Tibial artery (tissue), 4 donors: ENCODE results near the gene CHTOP.
A peak's percentile ranks its signal among the peaks of the same experiment; 100 is the strongest.
"Not testable (repeated sequence)": the region's sequence is repeated elsewhere in the genome, so short reads cannot be mapped to it uniquely, and the experiment has no call there.

ENCODE experiments used
- DNase-seq, 2 donors: peaks; one replicate each; pipeline ENCODE4 v3.0.0-alpha.2; 2019
- H3K27ac ChIP-seq, 2 donors: fragments of 200-600 bp; sonication (generic) in 1 of 2; 1 replicate in 1 of 2; 2 replicates in 1 of 2; pipeline ENCODE4 v1.5.1; 2018 to 2019; ENCODE audit warnings: mild to moderate bottlenecking in 1 of 2
- H3K27me3 ChIP-seq, 2 donors: fragments of 200-600 bp; sonication (generic) in 1 of 2; one replicate each; pipeline versions ENCODE4 v1.5.1 to v1.6.0; 2016 to 2019
- H3K36me3 ChIP-seq, 3 donors: fragments of 200-600 bp; sonication (generic) in 2 of 3; one replicate each; pipeline ENCODE4 v1.5.1; 2016 to 2019; ENCODE audit warnings: mild to moderate bottlenecking in 2 of 3
- H3K4me1 ChIP-seq, 4 donors: fragments of 200-600 bp; sonication (generic) in 2 of 4; 1 replicate in 3 of 4; 2 replicates in 1 of 4; pipeline ENCODE4 v1.5.1; 2016 to 2019
- H3K4me3 ChIP-seq, 2 donors: fragments of 200-600 bp; sonication (generic) in 1 of 2; 1 replicate in 1 of 2; 2 replicates in 1 of 2; pipeline ENCODE4 v1.5.1; 2018 to 2019; ENCODE audit warnings: mild to moderate bottlenecking in 2 of 2
- H3K9me3 ChIP-seq, 3 donors: fragments of 200-600 bp; sonication (generic) in 1 of 3; one replicate each; pipeline ENCODE4 v1.5.1; 2016 to 2019
- intact Hi-C: fragments of 100-400 bp; cut with DNase I; formaldehyde crosslinking; loops from one replicate; pipeline ENCODE4 v1.15.0; 2023; ENCODE audit warnings: low total_unique reads
- TF ChIP-seq, protein P1 (sequence below), 2 experiments: fragments of 200-600 bp in 1 of 2; fragments of 450-650 bp in 1 of 2; IDR thresholded peaks; one replicate each; pipeline ENCODE4 v1.5.1; 2017 to 2019; ENCODE audit warnings: antibody characterized with exemption in 2 of 2, mild to moderate bottlenecking in 1 of 2, moderate library complexity in 1 of 2

Gene CHTOP

DNA sequence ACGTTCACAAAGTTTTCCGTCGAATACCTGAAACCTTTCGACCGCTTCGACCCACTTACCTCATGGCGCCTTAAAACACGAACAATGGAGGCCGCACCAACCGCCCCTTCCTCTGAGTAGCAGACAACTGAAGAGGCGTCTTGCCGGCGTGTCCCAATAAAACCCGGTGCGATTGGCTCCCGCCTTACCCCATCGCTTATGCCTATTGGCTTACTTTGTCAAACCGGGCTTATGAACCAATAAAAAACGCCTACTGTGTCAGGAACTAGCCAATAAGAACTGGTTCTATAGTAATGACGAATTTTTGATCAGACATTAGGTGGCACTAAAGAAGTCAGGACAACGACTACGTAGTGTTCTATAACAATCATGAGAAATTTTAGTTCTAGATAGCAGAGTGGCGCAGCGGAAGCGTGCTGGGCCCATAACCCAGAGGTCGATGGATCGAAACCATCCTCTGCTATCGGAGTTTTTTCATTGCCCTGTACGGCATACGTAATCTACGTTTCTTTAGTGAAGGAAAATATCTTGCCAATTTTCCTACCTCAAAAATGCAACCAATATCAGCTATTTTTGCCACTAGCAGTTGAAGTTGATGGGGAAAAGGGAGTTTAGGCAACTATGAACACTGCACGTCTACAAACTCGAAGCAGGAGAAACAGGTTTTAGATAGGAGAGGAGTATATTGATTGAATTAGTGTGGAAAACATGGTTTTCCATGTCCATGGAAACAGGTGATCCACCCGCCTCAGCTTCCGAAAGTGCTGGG is 37.2 kb downstream of the CHTOP start, which contains the start of gene ILF2:
Gene ILF2, minus strand, starts transcription at position 135 of the 769 bp plus-strand sequence. Its CDS starts 71 bp downstream, at position 64.
- Histone ChIP-seq H3K27me3 (no peaks in the 10 kb centered on the region), H3K4me1 (peaks cover 0 to 23% (median 17%) of the 10 kb centered on the region in 4 donors), H3K9me3 (no peaks in the 10 kb centered on the region), H3K4me3 (peak within 1 kb of the TSS; percentile 73 to 78), H3K36me3 (peaks cover 26 to 34% (median 31%) of the 10 kb centered on the region in 3 donors), H3K27ac (peak within 1 kb of the TSS; percentile 84 to 87)
- TF ChIP-seq, protein P1, sequence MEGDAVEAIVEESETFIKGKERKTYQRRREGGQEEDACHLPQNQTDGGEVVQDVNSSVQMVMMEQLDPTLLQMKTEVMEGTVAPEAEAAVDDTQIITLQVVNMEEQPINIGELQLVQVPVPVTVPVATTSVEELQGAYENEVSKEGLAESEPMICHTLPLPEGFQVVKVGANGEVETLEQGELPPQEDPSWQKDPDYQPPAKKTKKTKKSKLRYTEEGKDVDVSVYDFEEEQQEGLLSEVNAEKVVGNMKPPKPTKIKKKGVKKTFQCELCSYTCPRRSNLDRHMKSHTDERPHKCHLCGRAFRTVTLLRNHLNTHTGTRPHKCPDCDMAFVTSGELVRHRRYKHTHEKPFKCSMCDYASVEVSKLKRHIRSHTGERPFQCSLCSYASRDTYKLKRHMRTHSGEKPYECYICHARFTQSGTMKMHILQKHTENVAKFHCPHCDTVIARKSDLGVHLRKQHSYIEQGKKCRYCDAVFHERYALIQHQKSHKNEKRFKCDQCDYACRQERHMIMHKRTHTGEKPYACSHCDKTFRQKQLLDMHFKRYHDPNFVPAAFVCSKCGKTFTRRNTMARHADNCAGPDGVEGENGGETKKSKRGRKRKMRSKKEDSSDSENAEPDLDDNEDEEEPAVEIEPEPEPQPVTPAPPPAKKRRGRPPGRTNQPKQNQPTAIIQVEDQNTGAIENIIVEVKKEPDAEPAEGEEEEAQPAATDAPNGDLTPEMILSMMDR (IDR thresholded peaks at IDR 0.05): peak in 1 of 2 experiments; percentile 37
- DNase-seq: peak; percentile 95 to 99
- intact Hi-C loops: loop anchor here (5.0 to 10.0 kb wide), 3 partner anchors 104 to 314 kb away; partner anchors contain the start of genes DENND4B, RAB13 and S100A2

DNA sequence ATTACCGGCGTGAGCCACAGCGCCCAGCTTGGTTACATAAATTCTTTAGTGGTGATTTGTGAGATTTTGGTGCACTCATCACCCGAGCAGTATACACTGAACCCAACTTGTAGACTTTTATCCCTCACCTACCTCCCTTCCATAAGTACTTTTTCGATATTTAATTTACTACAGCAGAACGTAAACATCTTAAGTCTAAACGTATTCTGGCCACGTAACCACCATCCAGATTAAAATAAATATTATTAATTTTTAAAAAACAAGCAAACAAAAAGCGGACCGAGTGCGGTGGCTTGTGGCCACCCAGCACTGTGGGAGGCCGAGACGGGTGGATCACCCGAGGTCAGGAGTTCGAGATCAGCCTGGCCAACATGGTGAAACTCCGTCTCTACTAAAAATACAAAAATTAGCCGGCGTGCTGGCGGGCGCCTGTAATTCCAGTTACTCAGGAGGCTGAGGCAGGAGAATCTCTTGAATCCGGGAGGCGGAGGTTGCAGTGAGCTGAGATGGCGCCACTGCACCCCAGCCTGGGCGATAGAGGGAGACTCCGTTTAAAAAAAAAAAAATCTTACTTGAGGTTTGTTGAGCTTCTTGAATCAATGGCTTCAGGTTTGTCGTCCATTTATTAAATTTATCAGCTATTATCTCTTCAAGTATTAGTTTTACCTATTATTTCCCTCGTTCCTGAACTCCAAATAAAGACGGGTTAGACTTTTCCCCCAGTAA is 37.9 kb downstream of the CHTOP start:
- not testable (repeated sequence) for H3K27me3 ChIP-seq, H3K9me3 ChIP-seq
- H3K4me3 ChIP-seq: peak overlapping the region; percentile 73 to 78
- H3K36me3 ChIP-seq: peaks cover 18 to 27% (median 23%) of the 10 kb centered on the region in 3 donors
- peak overlapping the region; percentile 84 to 87 for H3K27ac ChIP-seq
- intact Hi-C loops: loop anchor here (5.0 to 10.0 kb wide), 3 partner anchors 104 to 313 kb away; partner anchors contain the start of genes DENND4B, RAB13 and S100A2
- peak; percentile 50 to 79 for DNase-seq
- peaks cover 0 to 23% (median 17%) of the 10 kb centered on the region in 4 donors for H3K4me1 ChIP-seq

DNA sequence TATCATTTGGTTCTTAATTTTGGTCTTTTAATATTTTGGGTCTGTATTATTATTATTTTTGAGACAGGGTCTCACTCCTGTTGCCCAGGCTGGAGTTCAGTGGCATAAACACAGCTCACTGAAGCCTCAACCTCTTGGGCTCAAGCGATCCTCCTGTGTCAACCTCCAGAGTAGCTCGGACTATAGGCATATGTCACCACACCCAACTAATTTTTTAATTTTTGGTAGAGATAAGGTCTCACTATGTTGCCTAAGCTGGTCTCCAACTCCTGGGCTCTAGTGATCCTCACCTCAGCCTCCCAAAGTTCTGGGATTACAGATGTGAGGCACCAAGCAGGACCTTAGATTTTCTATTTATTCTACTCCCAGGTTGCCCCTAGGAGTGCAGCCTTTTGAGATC is 39.6 kb downstream of the CHTOP start:
- H3K9me3 ChIP-seq: no peaks in the 10 kb centered on the region
- TF ChIP-seq, protein P1 (IDR thresholded peaks at IDR 0.05): no peak
- H3K27ac ChIP-seq: no peak overlapping the region
- no peak for DNase-seq
- intact Hi-C loops: loop anchor here (5.0 to 10.0 kb wide), 3 partner anchors 106 to 311 kb away; partner anchors contain the start of genes DENND4B, RAB13 and S100A2
- H3K27me3 ChIP-seq: no peaks in the 10 kb centered on the region
- peaks cover 0 to 34% (median 25%) of the 10 kb centered on the region in 4 donors for H3K4me1 ChIP-seq
- no peak overlapping the region for H3K4me3 ChIP-seq
- peaks cover 3 to 10% (median 6%) of the 10 kb centered on the region in 3 donors for H3K36me3 ChIP-seq

DNA sequence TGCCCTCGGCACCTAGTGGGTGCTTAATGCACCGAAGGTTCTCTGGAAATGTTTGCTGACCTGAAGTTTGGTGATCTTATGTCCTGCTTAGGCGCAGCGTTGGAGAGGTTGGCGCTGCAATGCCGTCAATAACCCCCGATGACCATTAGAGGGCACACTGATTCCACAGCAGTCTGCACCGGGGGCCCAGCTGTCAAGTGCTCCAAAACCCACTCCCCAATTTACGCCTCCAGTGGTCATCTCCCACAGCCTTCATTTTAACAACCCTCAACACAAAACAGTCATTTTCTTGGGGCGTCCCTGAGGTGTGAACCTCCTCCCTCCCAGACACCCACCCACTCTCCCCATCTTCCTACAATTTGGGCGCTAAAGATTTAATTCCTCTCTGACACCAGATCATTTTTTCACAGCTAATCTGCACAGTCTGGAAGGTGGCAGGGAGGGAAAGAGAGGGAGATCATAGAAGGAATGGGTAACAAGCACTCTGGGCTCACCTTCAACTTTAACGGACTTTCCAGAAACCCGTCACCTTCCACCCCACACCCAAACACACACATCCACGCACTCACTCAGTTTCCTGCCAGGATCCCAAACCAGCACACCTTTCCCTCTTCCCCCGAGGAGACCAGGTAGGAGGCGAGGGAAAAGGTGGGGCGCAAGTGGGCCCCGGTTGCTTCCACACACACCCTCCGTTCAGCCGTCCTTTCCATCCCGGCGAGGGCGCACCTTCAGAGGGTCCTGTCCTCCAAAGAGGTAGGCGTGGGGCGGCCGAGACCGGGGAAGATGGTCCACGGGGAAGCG is 44.1 kb downstream of the CHTOP start:
- no peaks in the 10 kb centered on the region for H3K9me3 ChIP-seq
- H3K4me1 ChIP-seq: peaks cover 0 to 32% (median 15%) of the 10 kb centered on the region in 4 donors
- H3K4me3 ChIP-seq: peak overlapping the region; percentile 68 to 76
- DNase-seq: peak; percentile 55 to 82
- H3K27ac ChIP-seq: peak overlapping the region; percentile 84 to 86
- TF ChIP-seq, protein P1 (IDR thresholded peaks at IDR 0.05): peak; percentile 88 to 93
- H3K36me3 ChIP-seq: peaks cover 0 to 10% (median 4%) of the 10 kb centered on the region in 3 donors
- intact Hi-C loops: loop anchor here (2.0 to 10.0 kb wide), 4 partner anchors 69 to 307 kb away; partner anchors contain the start of genes DENND4B and RAB13
- H3K27me3 ChIP-seq: no peaks in the 10 kb centered on the region

DNA sequence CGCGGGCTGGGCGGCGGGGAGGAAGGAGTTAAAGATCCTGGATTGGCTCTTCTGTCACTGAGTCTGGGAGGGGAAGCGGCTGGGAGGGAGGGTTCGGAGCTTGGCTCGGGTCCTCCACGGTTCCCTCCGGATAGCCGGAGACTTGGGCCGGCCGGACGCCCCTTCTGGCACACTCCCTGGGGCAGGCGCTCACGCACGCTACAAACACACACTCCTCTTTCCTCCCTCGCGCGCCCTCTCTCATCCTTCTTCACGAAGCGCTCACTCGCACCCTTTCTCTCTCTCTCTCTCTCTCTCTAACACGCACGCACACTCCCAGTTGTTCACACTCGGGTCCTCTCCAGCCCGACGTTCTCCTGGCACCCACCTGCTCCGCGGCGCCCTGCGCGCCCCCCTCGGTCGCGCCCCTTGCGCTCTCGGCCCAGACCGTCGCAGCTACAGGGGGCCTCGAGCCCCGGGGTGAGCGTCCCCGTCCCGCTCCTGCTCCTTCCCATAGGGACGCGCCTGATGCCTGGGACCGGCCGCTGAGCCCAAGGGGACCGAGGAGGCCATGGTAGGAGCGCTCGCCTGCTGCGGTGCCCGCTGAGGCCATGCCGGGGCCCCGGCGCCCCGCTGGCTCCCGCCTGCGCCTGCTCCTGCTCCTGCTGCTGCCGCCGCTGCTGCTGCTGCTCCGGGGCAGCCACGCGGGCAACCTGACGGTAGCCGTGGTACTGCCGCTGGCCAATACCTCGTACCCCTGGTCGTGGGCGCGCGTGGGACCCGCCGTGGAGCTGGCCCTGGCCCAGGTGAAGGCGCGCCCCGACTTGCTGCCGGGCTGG is 44.9 kb downstream of the CHTOP start, which contains the start of gene NPR1:
Gene NPR1, plus strand, starts transcription at position 170 of the 818 bp plus-strand sequence. Its CDS starts 421 bp downstream, at position 591.
- peak; percentile 81 to 89 for DNase-seq
- Histone ChIP-seq H3K27ac (peak within 1 kb of the TSS; percentile 84 to 86), H3K9me3 (no peaks in the 10 kb centered on the region), H3K36me3 (peaks cover 0 to 13% (median 4%) of the 10 kb centered on the region in 3 donors), H3K27me3 (no peaks in the 10 kb centered on the region), H3K4me1 (peaks cover 0 to 35% (median 15%) of the 10 kb centered on the region in 4 donors), H3K4me3 (peak within 1 kb of the TSS; percentile 68 to 76)
- intact Hi-C loops: loop anchor here (2.0 to 10.0 kb wide), 4 partner anchors 69 to 306 kb away; partner anchors contain the start of genes DENND4B and RAB13
- TF ChIP-seq, protein P1 (IDR thresholded peaks at IDR 0.05): no peak
